Ovary (tissue), 1 donor: ENCODE data around the gene SHISA6.

Experiments
- EP300 ChIP-seq: sonication (generic); formaldehyde crosslinking; IDR thresholded peaks from one replicate; pipeline ENCODE4 v1.6.1; 2017; ENCODE audit warnings: antibody characterized with exemption
- POLR2A ChIP-seq: fragments of 450-650 bp; IDR thresholded peaks from one replicate; pipeline ENCODE4 v1.6.1; 2017; ENCODE audit warnings: antibody characterized with exemption, mild to moderate bottlenecking, moderate library complexity

- TF ChIP-seq EP300 (no peak), POLR2A (no peak)
Observed at GRCh38 chr17:11387610-11388009, 146.6 kb downstream of the SHISA6 start.
